A549 treated with GW870086 at 1 μM for 4 hours (cell line): ENCODE data around the gene ARPC3. TPM values are rescaled to one million over a fixed set of nuclear protein-coding genes. Genes with fewer than 3 reads are reported as not detected.

Experiments used
- total RNA-seq: library from RNA; stranded (reverse); fragments of 200-300 nt; extraction: Qiagen RNA extraction; gene quantifications from 5 replicates; pipeline ENCODE4 v1.2.3, GENCODE V29; 2022; ENCODE audit warnings: low read depth

Gene ARPC3
- 459 to 773 TPM (median 466 TPM) in 5 replicates for total RNA-seq

DNA sequence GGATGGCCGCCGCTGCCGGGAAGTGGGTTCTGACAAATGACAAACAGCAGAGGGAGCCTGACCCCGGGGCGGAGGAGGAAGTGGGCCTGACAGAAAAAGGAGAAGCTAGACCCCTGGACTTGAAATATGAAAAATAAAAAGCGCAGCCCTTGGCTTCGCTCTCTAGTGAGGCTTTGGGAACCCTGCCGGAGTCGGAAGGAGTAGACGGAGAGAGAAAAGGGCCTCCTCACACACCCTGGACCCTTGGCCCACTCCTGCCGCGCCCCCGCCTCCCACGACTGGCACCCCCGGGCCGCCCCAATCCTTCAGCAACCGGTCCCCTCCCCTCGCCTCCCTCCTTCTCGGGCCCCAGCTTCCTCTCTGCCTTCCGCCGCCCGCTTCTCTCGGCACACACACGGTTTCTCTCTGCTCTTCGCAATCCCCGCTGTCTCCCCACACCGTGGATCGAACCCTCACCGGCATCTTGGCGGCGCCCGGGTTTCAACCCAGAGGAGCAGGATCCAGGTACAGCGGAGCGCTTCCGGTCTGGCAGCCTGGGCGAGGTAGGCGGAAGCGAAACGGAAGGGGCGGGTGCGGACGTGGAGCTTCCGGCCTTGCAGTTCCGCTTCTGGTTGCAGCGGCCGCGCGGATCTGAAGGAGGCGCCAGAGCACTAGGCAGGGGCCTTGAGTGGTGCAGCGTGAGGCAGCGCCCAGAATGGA, at the start of gene ARPC3:
Gene ARPC3 (minus strand): TSS at position 539 of the 699 bp plus-strand sequence. CDS start 77 bp downstream, at position 462.

DNA sequence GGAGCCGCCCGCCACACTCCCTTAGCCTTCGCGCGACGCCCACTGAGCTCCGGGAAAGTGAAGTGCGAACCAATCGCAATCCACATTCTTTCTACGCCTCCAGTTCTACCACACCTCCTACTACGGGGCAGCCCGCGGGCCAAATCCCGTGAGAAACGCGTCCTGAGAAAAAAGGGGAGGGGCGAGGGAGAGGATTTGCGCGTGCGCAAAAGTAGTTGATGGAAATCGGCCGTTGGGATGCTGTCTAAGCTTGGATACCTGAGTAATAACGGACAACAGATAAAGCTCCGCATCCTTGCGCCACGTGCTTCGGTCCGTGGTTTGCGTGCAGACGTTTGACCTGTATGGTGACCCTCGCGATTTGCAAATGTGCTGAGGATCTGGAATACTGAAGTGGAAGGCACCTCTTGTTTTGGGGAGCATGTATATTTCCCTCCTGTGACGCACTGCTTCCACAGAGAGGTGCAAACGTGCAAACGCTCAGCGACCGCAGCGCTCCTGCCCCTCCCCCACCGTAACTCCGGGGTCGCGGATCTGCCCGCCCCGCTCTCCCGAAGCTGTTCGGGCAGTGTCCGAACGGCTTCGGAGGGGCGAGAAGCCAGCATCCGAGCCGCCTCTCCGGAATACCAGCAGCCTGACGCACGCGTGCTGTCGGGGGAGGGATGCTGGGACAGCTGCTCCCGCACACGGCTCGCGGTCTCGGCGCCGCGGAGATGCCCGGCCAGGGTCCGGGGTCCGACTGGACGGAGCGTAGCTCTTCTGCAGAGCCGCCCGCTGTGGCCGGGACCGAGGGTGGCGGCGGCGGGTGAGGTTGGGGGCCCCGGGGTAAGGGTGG, 18.3 kb upstream of the ARPC3 start, which contains the start of the genes FAM216A and GPN3:
Gene FAM216A (plus strand): TSS at position 632 of the 835 bp plus-strand sequence. CDS start 31 bp downstream, at position 663.
Gene GPN3 (minus strand): TSS at position 44 of the 835 bp plus-strand sequence. CDS start 54 bp downstream, outside the sequence.

DNA sequence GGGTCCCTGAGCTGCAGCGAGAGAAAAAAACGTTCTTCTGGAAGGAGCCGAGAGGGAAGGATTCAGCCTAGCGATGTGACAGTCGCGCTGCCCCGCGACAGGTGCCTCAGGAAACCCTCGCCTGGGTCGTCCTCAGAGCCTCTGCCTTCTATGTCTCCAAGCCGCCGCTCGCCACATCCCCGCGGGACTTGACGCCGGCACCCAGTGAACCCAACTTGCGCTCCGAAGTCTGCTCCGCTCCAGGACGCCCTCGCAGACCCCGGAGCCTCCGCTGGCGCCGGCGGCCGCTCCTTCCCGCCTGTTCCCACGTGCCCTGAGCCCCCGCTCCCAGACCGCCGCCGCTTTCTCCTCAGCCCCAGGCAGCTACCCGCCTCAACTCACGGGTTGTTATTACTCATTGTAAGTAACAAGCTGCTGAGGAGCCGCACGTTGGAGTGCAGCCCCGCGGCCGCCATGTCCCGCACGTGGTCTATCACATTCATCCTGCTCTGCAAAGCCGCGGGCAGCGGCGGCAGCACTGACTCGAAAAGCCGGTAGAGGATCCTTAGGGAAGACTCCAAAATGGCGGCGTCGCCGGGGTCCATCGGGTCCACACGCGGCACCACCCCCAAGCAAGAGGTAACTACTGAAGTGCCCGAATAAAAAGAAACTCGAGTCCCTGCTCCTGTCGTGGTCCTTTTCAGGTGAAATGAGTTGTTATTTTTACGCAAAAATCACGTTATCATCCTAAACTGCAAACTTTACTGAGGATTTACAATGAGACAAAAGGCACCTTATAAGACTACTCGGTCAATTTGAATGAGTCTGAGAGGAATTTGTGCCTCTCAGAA, 46.8 kb downstream of the ARPC3 start, which contains the start of gene ANAPC7:
Gene ANAPC7 (minus strand): TSS at position 563 of the 830 bp plus-strand sequence. CDS start 81 bp downstream, at position 482.

Other genes with a start within 250 kb of the ARPC3 start
- gene ATP2A2, start 169.1 kb downstream of the ARPC3 start, total RNA-seq: 259 to 341 TPM (median 315 TPM) in 5 replicates
- 51.1 to 58.2 TPM (median 53.2 TPM) in 5 replicates for gene ANAPC7, start 46.6 kb downstream of the ARPC3 start, total RNA-seq
- 26.3 to 37.5 TPM (median 32.1 TPM) in 5 replicates for gene GPN3, start 17.9 kb upstream of the ARPC3 start, total RNA-seq
- gene FAM216A, start 18.5 kb upstream of the ARPC3 start, total RNA-seq: 17.3 to 20.6 TPM (median 18.0 TPM) in 5 replicates
- 129 to 161 TPM (median 154 TPM) in 5 replicates for gene VPS29, start 51.8 kb upstream of the ARPC3 start, total RNA-seq
- gene RAD9B, start 52.0 kb upstream of the ARPC3 start, total RNA-seq: 0.09 to 0.61 TPM (median 0.29 TPM) in 5 replicates
- gene PPTC7, start 133.0 kb upstream of the ARPC3 start, total RNA-seq: 17.3 to 26.1 TPM (median 25.1 TPM) in 5 replicates
- 26.0 to 35.5 TPM (median 30.0 TPM) in 5 replicates for gene TCTN1, start 163.8 kb upstream of the ARPC3 start, total RNA-seq
- 0.43 to 0.92 TPM (median 0.59 TPM) in 5 replicates for gene HVCN1, start 238.8 kb upstream of the ARPC3 start, total RNA-seq